ENCODE data around the gene CPSF3. TPM values are rescaled to one million over a fixed set of nuclear protein-coding genes. Genes with fewer than 3 reads are reported as not detected.
"Not testable (repeated sequence)": the region's sequence is repeated elsewhere in the genome, so short reads cannot be mapped to it uniquely, and the experiment has no call there.

CPSF3 gene
- total and polyA plus RNA-seq, 9 of the 15 experiments (the other 6 are each of a cell fraction or from before 2014, with no cell fraction given) = 54.2 to 151 (median 94.5) TPM

GRCh38 chr2:9397201-9397600 lies 26.3 kb upstream of the CPSF3 start (continued):
- TF ChIP-seq U2AF2 (optimal IDR thresholded peaks at IDR 0.05; ENCODE audit: low read depth, low read length) (no peak), PURB (CRISPR knock-in tag; IDR thresholded peaks at IDR 0.05; ENCODE audit: low read depth) (no peak), EGR1 (conservative IDR thresholded peaks at IDR 0.05) (no peak), STAG1 (CRISPR knock-in tag; IDR thresholded peaks at IDR 0.05; ENCODE audit: borderline replicate concordance) (no peak), HDAC8 (tag; IDR thresholded peaks at IDR 0.05) (no peak)

- H2AFZ ChIP-seq (ENCODE audit: low read depth, low read length); DNase-seq (ENCODE audit: extremely low read depth in 1 of 4, low spot score in 3 of 4); H3K4me3 ChIP-seq; H3K79me2 ChIP-seq (ENCODE audit: control insufficient read depth, insufficient read depth, low read length); FAIRE-seq; H3K27me3 ChIP-seq (ENCODE audit: control insufficient read depth in 2 of 2, insufficient read depth in 2 of 2, low read length in 2 of 2); H3K4me2 ChIP-seq (ENCODE audit: insufficient read depth, low read length); H3K9me1 ChIP-seq (ENCODE audit: control insufficient read depth, insufficient read depth, low read length); ATAC-seq; POLR2A ChIA-PET; H3K36me3 ChIP-seq (ENCODE audit: control insufficient read depth, insufficient read depth, low read length); H3K27ac ChIP-seq (ENCODE audit: extremely low read depth, low read depth, low read length); CTCF ChIA-PET (ENCODE audit: low intra/inter-chr PET ratio); in situ Hi-C loops (cut with MboI); H4K20me1 ChIP-seq (replicated peaks; ENCODE audit: control insufficient read depth, insufficient read depth, low read length); H3K9me3 ChIP-seq (replicated peaks; ENCODE audit: control insufficient read depth, insufficient read depth, low read depth, low read length); intact Hi-C loops (cut with micrococcal nuclease); BruUV-seq (replicated peaks); H3K9ac ChIP-seq (ENCODE audit: insufficient read depth in 1 of 2, low read depth in 2 of 2, low read length in 2 of 2): not testable (repeated sequence)
- peaks cover 0 to 15% of the 10 kb centered on the region in 2 experiments; a peak in 2 of 5 replicates for H3K4me1 ChIP-seq (replicated peaks in 1 of 2; ENCODE audit: control insufficient read depth in 2 of 2, insufficient read depth in 2 of 2, low read length in 2 of 2)
- 62% methylated on average over 11 of the region's 11 CpGs for WGBS (ENCODE audit: insufficient coverage, low coverage, missing lambda C conversion rate)
Measured at GRCh38 chr2:9398251-9398650, 25.2 kb upstream of the CPSF3 start.
